K562 (cell line): ENCODE results near the gene BTAF1. TPM values are rescaled to one million over a fixed set of nuclear protein-coding genes. Genes with fewer than 3 reads are reported as not detected.

Source experiments
- ATF2 ChIP-seq: sonication (generic); formaldehyde crosslinking; IDR thresholded peaks from 2 replicates; pipeline ENCODE4 v1.8.1; 2022; ENCODE audit warnings: missing genetic modification reagents
- ATF7 ChIP-seq: fragments of 450-650 bp; IDR thresholded peaks from 2 replicates; pipeline ENCODE4 v1.7.1; 2014; ENCODE audit warnings: mild to moderate bottlenecking, moderate library complexity
- BACH1 ChIP-seq: fragments of 200-800 bp; sonication (Bioruptor generic); IDR thresholded peaks from 2 replicates; pipeline ENCODE4 v1.6.1; 2016; ENCODE audit warnings: missing genetic modification characterization, missing compliant biosample characterization
- CHD4 ChIP-seq: fragments of 200-600 bp; sonication (generic); IDR thresholded peaks from 3 replicates; pipeline ENCODE4 v1.6.1; 2012; ENCODE audit warnings: low read depth, mild to moderate bottlenecking, mixed read lengths, low read length, inconsistent platforms; ENCODE audit not compliant: insufficient read depth, insufficient replicate concordance, poor library complexity, severe bottlenecking
- CHD7 ChIP-seq: fragments of 200-600 bp; sonication (generic); IDR thresholded peaks from one replicate; pipeline ENCODE4 v1.6.1; 2012; ENCODE audit warnings: mild to moderate bottlenecking, low read depth, low read length, inconsistent platforms
- GATA2 ChIP-seq: sonication (generic); formaldehyde crosslinking; IDR thresholded peaks from 2 replicates; pipeline ENCODE4 v1.4.0; 2020; ENCODE audit warnings: mild to moderate bottlenecking, missing genetic modification reagents
- HMG20A ChIP-seq: fragments of 450-650 bp; formaldehyde crosslinking; conservative IDR thresholded peaks from 2 replicates; pipeline ENCODE4 v1.4.0; 2020; ENCODE audit warnings: mild to moderate bottlenecking, mixed read lengths
- HMG20B ChIP-seq: fragments of 250-450 bp; sonication (Bioruptor Pico); IDR thresholded peaks from 2 replicates; pipeline ENCODE4 v1.5.0; 2021; ENCODE audit warnings: mild to moderate bottlenecking
- HOXB6 ChIP-seq: fragments of 250-450 bp; sonication (Bioruptor Pico); IDR thresholded peaks from 2 replicates; pipeline ENCODE4 v1.5.1; 2022; ENCODE audit warnings: mild to moderate bottlenecking, borderline replicate concordance
- LCOR ChIP-seq: sonication (generic); formaldehyde crosslinking; IDR thresholded peaks from 2 replicates; pipeline ENCODE4 v1.8.0; 2022; ENCODE audit warnings: mild to moderate bottlenecking, missing genetic modification reagents
- NFIC ChIP-seq: fragments of 450-650 bp; IDR thresholded peaks from 2 replicates; pipeline ENCODE4 v1.6.1; 2017; ENCODE audit warnings: mild to moderate bottlenecking, inconsistent platforms
- SOX6 ChIP-seq: fragments of 450-650 bp; IDR thresholded peaks from 2 replicates; pipeline ENCODE4 v1.6.1; 2014; ENCODE audit warnings: mild to moderate bottlenecking
- SP2 ChIP-seq: IDR thresholded peaks from 2 replicates; pipeline ENCODE4 v1.6.1; 2011; ENCODE audit warnings: mild to moderate bottlenecking, low read depth, low read length, moderate library complexity; ENCODE audit not compliant: poor library complexity, severe bottlenecking; ENCODE audit errors: extremely low read depth
- ZKSCAN1 ChIP-seq: fragments of 150-350 bp; IDR thresholded peaks from 2 replicates; pipeline ENCODE4 v1.6.1; 2016; ENCODE audit warnings: low read depth, low read length
- ZNF197 ChIP-seq: fragments of 200-800 bp; sonication (Bioruptor generic); IDR thresholded peaks from 2 replicates; pipeline ENCODE4 v1.6.1; 2016; ENCODE audit warnings: low read depth, missing genetic modification characterization, missing compliant biosample characterization
- ZNF263 ChIP-seq: sonication (generic); formaldehyde crosslinking; IDR thresholded peaks from 2 replicates; pipeline ENCODE4 v1.8.0; 2022; ENCODE audit warnings: mild to moderate bottlenecking, missing genetic modification reagents, borderline replicate concordance
- polyA plus RNA-seq, 8 experiments: library from polyadenylated mRNA; depleted of rRNA in 4 of 8; stranded (reverse) in 5 of 8; unstranded in 3 of 8; fragments of >200 nt; fragmentation: Nextera tagmentation in 2 of 8; fragmentation: Illumina TruSeq in 1 of 8; extraction: Ambion mirVana in 2 of 8; extraction: Trizol in 1 of 8; gene quantifications; 2 replicates each; pipeline versions ENCODE4 v1.2.1 to v1.2.3, GENCODE V29; 2011 to 2014; ENCODE audit warnings: inconsistent platforms in 1 of 8, missing spikeins in 1 of 8
- total RNA-seq, 7 experiments: library from RNA; depleted of rRNA in 6 of 7; stranded (reverse); fragments of >200 nt in 6 of 7; fragmentation: Illumina TruSeq in 2 of 7; extraction: Trizol in 2 of 7; gene quantifications; 2 replicates each; pipeline versions ENCODE4 v1.2.1 to v1.2.3, GENCODE V29; 2011 to 2021; ENCODE audit warnings: low replicate concordance in 1 of 7

BTAF1 gene
- total and polyA plus RNA-seq, 9 of the 15 experiments (the other 6 are each of a cell fraction or from before 2014, with no cell fraction given), result 6.6 to 70.7 (median 30.5) TPM

GRCh38 chr10:91908337-91909116 lies 15.0 kb upstream of the BTAF1 start (continued):
- peak; percentile 45; the same call in 1 of the 2 replicates for TF ChIP-seq LCOR (CRISPR knock-in tag)
- no peak for TF ChIP-seq GATA2 (CRISPR knock-in tag)
- TF ChIP-seq ZNF197 (CRISPR knock-in tag), result no peak
- TF ChIP-seq CHD4, result no peak
- peak; percentile 61 for TF ChIP-seq SP2
- TF ChIP-seq HMG20B (CRISPR knock-in tag), result no peak
- no peak for TF ChIP-seq HMG20A (CRISPR knock-in tag)
- TF ChIP-seq CHD7, result no peak
- TF ChIP-seq HOXB6, result no peak
- TF ChIP-seq ATF2, result no peak
- TF ChIP-seq ZNF263, result no peak
- TF ChIP-seq NFIC, result peak; percentile 28; the same call in 1 of the 2 replicates
- TF ChIP-seq ZKSCAN1, result no peak
- 0 out of 2 replicates have a peak, but pooled peaks have one; percentile 30 for TF ChIP-seq ATF7
- no peak for TF ChIP-seq SOX6
- TF ChIP-seq BACH1 (tag), result no peak
